Measurements from ENCODE around the gene TBL1X. TPM values are rescaled to one million over a fixed set of nuclear protein-coding genes. Genes with fewer than 3 reads are reported as not detected.

TBL1X gene
- total RNA-seq, 4 donors from 2014 or later = 32.9 to 42.9 (median 33.4) TPM

DNA sequence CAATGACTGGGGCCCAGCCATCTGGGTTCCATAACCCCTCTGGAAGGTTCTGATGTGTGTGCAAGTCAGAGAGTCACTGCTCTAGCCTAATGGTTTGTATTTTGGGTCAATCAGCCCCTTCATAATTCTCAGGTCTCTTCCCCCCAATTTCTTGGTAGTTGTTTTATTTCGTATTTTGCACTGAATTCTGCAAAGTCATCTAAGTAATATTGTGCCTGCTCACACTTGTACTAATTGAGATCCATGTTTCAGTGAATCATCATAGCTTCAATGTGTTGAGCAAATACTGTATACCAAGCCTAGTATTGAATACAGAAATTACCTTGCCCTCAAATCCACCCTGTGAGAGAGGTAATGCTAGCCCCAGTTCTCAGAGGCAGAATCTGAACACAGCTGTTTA is 28.0 kb upstream of the TBL1X start:
- DNase-seq = no peak
- H3K27ac ChIP-seq = no peak overlapping the region
- no peaks in the 10 kb centered on the region for H3K27me3 ChIP-seq
- intact Hi-C loops (cut with DNase I) = no loop called here
- H3K4me3 ChIP-seq (replicated peaks in 1 of 3) = no peak overlapping the region
- WGBS, 2 donors = 92 to 100% methylated on average over 1 of the region's 1 CpG
- no peaks in the 10 kb centered on the region for H3K9me3 ChIP-seq
- TF ChIP-seq, protein P1, sequence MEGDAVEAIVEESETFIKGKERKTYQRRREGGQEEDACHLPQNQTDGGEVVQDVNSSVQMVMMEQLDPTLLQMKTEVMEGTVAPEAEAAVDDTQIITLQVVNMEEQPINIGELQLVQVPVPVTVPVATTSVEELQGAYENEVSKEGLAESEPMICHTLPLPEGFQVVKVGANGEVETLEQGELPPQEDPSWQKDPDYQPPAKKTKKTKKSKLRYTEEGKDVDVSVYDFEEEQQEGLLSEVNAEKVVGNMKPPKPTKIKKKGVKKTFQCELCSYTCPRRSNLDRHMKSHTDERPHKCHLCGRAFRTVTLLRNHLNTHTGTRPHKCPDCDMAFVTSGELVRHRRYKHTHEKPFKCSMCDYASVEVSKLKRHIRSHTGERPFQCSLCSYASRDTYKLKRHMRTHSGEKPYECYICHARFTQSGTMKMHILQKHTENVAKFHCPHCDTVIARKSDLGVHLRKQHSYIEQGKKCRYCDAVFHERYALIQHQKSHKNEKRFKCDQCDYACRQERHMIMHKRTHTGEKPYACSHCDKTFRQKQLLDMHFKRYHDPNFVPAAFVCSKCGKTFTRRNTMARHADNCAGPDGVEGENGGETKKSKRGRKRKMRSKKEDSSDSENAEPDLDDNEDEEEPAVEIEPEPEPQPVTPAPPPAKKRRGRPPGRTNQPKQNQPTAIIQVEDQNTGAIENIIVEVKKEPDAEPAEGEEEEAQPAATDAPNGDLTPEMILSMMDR (IDR thresholded peaks at IDR 0.05) = no peak
- TF ChIP-seq POLR2A (IDR thresholded peaks at IDR 0.05) = no peak
- H3K4me1 ChIP-seq = peaks cover 0 to 7% of the 10 kb centered on the region in 2 donors
- H3K36me3 ChIP-seq = no peaks in the 10 kb centered on the region

GRCh38 chrX:9438933-9439494 is 25.8 kb upstream of the TBL1X start:
- intact Hi-C loops (cut with DNase I) = no loop called here
- Histone ChIP-seq H3K27ac (no peak overlapping the region), H3K36me3 (no peaks in the 10 kb centered on the region), H3K9me3 (no peaks in the 10 kb centered on the region), H3K27me3 (no peaks in the 10 kb centered on the region), H3K4me1 (peaks cover 0 to 7% of the 10 kb centered on the region in 2 donors), H3K4me3 (replicated peaks in 1 of 3) (no peak overlapping the region)
- no peak for DNase-seq
- WGBS, 2 donors = 67 to 88% methylated on average over 1 to 3 of the region's 3 CpGs
- no peak for TF ChIP-seq POLR2A (IDR thresholded peaks at IDR 0.05)
- TF ChIP-seq, protein P1 (IDR thresholded peaks at IDR 0.05) = no peak

DNA sequence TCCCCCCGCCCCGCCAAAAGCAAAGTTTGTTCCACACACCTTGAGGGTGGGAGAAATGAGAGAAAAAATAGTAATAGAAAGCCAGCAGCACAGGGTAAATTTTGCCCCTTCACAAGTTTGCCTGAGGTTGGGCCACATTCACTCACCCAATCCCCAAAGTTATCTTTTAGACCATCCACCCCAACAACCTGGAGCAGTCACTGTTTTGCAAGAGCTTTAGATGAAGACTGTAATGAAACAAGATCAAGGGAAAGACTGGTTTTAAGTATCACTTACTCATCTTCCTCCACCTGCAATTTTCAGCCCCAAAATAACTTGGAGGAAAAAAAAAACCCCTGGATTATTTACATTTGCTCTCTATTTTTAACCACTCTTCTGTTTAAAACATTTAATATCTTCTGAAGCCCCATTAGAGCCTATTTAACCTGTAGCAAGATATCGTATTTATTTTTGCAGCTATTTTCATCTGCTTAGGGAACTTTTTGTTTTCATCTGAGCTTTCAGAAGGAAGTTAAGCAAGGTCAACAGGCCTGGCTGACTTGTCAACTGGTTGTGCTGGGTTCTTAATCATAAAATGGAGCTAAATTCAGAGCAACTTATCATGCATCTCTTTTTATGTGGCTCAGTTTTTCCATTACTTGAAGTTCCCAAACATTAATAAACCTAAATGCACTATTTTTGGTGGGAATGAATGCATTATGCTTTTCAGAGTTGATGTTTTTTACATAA is 24.6 kb upstream of the TBL1X start:
- no peaks in the 10 kb centered on the region for H3K36me3 ChIP-seq
- TF ChIP-seq POLR2A (IDR thresholded peaks at IDR 0.05) = no peak
- TF ChIP-seq, protein P1 (IDR thresholded peaks at IDR 0.05) = no peak
- H3K9me3 ChIP-seq = no peaks in the 10 kb centered on the region
- peaks cover 0 to 7% of the 10 kb centered on the region in 2 donors for H3K4me1 ChIP-seq
- no peaks in the 10 kb centered on the region for H3K27me3 ChIP-seq
- H3K27ac ChIP-seq = no peak overlapping the region
- DNase-seq = no peak
- intact Hi-C loops (cut with DNase I) = no loop called here
- WGBS, 2 donors = 77 to 80% methylated on average over 3 of the region's 3 CpGs
- H3K4me3 ChIP-seq (replicated peaks in 1 of 3) = no peak overlapping the region

GRCh38 chrX:9442056-9442455 is 22.8 kb upstream of the TBL1X start:
- Histone ChIP-seq H3K36me3 (no peaks in the 10 kb centered on the region), H3K9me3 (no peaks in the 10 kb centered on the region), H3K4me3 (replicated peaks in 1 of 3) (no peak overlapping the region), H3K27me3 (no peaks in the 10 kb centered on the region), H3K27ac (no peak overlapping the region), H3K4me1 (peaks cover 0 to 7% of the 10 kb centered on the region in 2 donors)
- intact Hi-C loops (cut with DNase I) = no loop called here
- TF ChIP-seq, protein P1 (IDR thresholded peaks at IDR 0.05) = no peak
- no peak for TF ChIP-seq POLR2A (IDR thresholded peaks at IDR 0.05)
- no peak for DNase-seq
- 91 to 96% methylated on average over 4 of the region's 4 CpGs for WGBS, 2 donors

DNA sequence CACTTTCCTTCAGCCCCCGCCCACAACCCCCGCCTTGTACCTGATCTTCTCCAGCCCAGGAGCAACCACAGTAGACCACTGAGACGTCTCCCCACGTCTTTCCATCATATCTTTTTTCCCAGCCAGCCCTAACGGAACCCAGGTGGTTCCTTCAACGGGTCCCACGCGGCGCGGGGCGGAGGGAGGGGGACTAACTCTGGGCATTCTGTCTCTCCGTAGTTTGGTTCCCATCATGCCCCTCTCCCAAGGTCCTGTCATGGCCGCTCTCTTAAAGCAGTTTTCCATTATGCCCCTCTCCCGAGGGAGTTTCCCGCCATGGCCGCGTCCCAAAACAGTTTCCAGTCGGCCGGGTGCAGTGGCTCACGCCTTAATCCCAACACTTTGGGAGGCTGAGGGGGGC is 21.5 kb upstream of the TBL1X start:
- TF ChIP-seq, protein P1 (IDR thresholded peaks at IDR 0.05) = no peak
- no peak for TF ChIP-seq POLR2A (IDR thresholded peaks at IDR 0.05)
- peaks cover 0 to 7% of the 10 kb centered on the region in 2 donors for H3K4me1 ChIP-seq
- no peak for DNase-seq
- no peaks in the 10 kb centered on the region for H3K9me3 ChIP-seq
- no peaks in the 10 kb centered on the region for H3K36me3 ChIP-seq
- H3K27ac ChIP-seq = no peak overlapping the region
- intact Hi-C loops (cut with DNase I) = no loop called here
- 91 to 96% methylated on average over 17 to 18 of the region's 20 CpGs for WGBS, 2 donors
- H3K4me3 ChIP-seq (replicated peaks in 1 of 3) = no peak overlapping the region
- no peaks in the 10 kb centered on the region for H3K27me3 ChIP-seq
